Fibroblast of lung (primary cell): ENCODE results near the gene CACNA1A. TPM values are rescaled to one million over a fixed set of nuclear protein-coding genes. Genes with fewer than 3 reads are reported as not detected.

Experiments used
- DNase-seq, 2 donors: peaks; one replicate each; pipeline versions ENCODE4 v3.0.0 to v3.0.0-alpha.2; 2010; ENCODE audit warnings: low read depth in 2 of 2
- H2AFZ ChIP-seq: 2 replicates; pipeline ENCODE4 v1.5.1; 2012; ENCODE audit warnings: low read length, control low read depth, inconsistent platforms
- H3K27ac ChIP-seq: 2 replicates; pipeline ENCODE4 v1.5.1; 2011; ENCODE audit warnings: low read length, control low read depth; ENCODE audit not compliant: insufficient read depth
- H3K27me3 ChIP-seq: 2 replicates; pipeline ENCODE4 v1.5.1; 2011; ENCODE audit warnings: mild to moderate bottlenecking, low read length; ENCODE audit not compliant: control insufficient read depth, insufficient read depth
- H3K36me3 ChIP-seq: 2 replicates; pipeline ENCODE4 v1.5.1; 2011; ENCODE audit warnings: low read length; ENCODE audit not compliant: control insufficient read depth, insufficient read depth
- H3K4me1 ChIP-seq: 2 replicates; pipeline ENCODE4 v1.5.1; 2011; ENCODE audit warnings: low read length; ENCODE audit not compliant: control insufficient read depth, insufficient read depth; ENCODE audit errors: extremely low read depth
- H3K4me2 ChIP-seq: 2 replicates; pipeline ENCODE4 v1.5.1; 2011; ENCODE audit warnings: low read length, control low read depth; ENCODE audit not compliant: insufficient read depth; ENCODE audit errors: extremely low read depth
- H3K4me3 ChIP-seq, 4 experiments: fragments of 200-600 bp in 1 of 4; sonication (generic) in 1 of 4; replicated peaks in 1 of 4; 2 replicates each; pipeline ENCODE4 v1.5.1; 2011 to 2016; ENCODE audit warnings: low read length in 4 of 4, low read depth in 3 of 4, mild to moderate bottlenecking in 3 of 4, control low read depth in 2 of 4, inconsistent platforms in 1 of 4, mixed read lengths in 1 of 4; ENCODE audit not compliant: insufficient read depth in 1 of 4; ENCODE audit errors: control extremely low read depth in 1 of 4
- H3K79me2 ChIP-seq: 2 replicates; pipeline ENCODE4 v1.5.1; 2012; ENCODE audit warnings: mild to moderate bottlenecking, low read length, inconsistent platforms; ENCODE audit not compliant: control insufficient read depth, insufficient read depth
- H3K9ac ChIP-seq: 2 replicates; pipeline ENCODE4 v1.5.1; 2011; ENCODE audit warnings: mild to moderate bottlenecking, low read length, control low read depth; ENCODE audit not compliant: insufficient read depth
- H3K9me3 ChIP-seq: 2 replicates; pipeline ENCODE4 v1.5.1; 2012; ENCODE audit warnings: low read depth, low read length; ENCODE audit not compliant: control insufficient read depth, insufficient read depth
- H4K20me1 ChIP-seq: 2 replicates; pipeline ENCODE4 v1.5.1; 2011; ENCODE audit warnings: low read length; ENCODE audit not compliant: control insufficient read depth, insufficient read depth; ENCODE audit errors: extremely low read depth
- EZH2 ChIP-seq: IDR thresholded peaks from 2 replicates; pipeline ENCODE4 v1.5.1; 2012; ENCODE audit warnings: low read length, control low read depth, mild to moderate bottlenecking; ENCODE audit errors: missing control alignments
- polyA plus RNA-seq, 2 donors: library from polyadenylated mRNA; depleted of rRNA in 1 of 2; stranded (reverse) in 1 of 2; unstranded in 1 of 2; fragments of >200 nt; gene quantifications; 2 replicates each; pipeline ENCODE4 v1.2.1, GENCODE V29; 2011 to 2012; ENCODE audit warnings: missing spikeins in 1 of 2
- total RNA-seq: library from RNA; depleted of rRNA; stranded (reverse); fragments of >200 nt; gene quantifications from 2 replicates; pipeline ENCODE4 v1.2.1, GENCODE V29; 2014
- TF ChIP-seq, protein P1 (sequence below), 2 donors: IDR thresholded peaks in 1 of 2; conservative IDR thresholded peaks in 1 of 2; 1 replicate in 1 of 2; 2 replicates in 1 of 2; pipeline ENCODE4 v1.5.1; 2011 to 2012; ENCODE audit warnings: low read length in 2 of 2, control low read depth in 1 of 2, inconsistent platforms in 1 of 2, low read depth in 1 of 2, mild to moderate bottlenecking in 1 of 2

Gene CACNA1A
- total and polyA plus RNA-seq, 2 donors (not counting 1 experiment from before 2014, with no cell fraction given), result 0.96 to 9.7 TPM

DNA sequence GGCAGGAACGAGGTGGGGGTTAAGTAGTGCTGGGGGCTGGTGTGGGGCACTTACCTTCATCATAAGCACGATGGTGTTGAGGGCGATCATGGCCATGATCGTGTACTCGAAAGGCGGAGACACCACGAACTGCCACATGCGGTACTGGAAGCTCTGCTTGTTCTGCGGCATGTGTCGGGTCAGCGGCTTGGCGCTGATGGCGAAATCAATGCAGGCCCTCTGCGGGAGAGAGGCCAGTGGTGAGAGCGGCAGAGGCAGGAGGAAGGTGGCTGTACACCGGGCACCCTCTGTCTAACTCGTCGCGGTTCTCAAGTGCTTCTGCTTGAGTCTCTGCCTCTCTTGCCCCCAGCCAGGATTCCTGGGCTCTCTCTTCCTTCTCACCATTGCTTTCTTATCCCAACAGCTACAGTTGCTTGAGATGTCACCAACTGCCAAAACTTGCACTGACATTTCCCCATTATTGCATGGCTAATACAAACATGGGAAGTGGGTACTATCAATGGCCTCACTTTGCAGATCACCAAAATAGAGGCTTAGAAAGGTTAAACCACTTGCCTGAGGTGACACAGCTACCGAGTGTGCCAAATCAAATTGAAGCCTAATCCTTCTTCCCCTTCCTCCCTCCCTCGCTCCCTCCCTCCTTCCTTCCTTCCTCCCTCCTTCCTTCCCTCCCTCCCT is 251.1 kb downstream of the CACNA1A start:
- Histone ChIP-seq H3K79me2 (no peaks in the 10 kb centered on the region), H3K4me1 (no peaks in the 10 kb centered on the region), H3K4me2 (no peak overlapping the region), H3K9ac (no peak overlapping the region), H4K20me1 (no peaks in the 10 kb centered on the region), H3K27me3 (no peaks in the 10 kb centered on the region), H3K36me3 (no peaks in the 10 kb centered on the region), H3K9me3 (no peaks in the 10 kb centered on the region), H3K4me3 (no peak overlapping the region), H2AFZ (no peak overlapping the region), H3K27ac (no peak overlapping the region)
- TF ChIP-seq, protein P1, sequence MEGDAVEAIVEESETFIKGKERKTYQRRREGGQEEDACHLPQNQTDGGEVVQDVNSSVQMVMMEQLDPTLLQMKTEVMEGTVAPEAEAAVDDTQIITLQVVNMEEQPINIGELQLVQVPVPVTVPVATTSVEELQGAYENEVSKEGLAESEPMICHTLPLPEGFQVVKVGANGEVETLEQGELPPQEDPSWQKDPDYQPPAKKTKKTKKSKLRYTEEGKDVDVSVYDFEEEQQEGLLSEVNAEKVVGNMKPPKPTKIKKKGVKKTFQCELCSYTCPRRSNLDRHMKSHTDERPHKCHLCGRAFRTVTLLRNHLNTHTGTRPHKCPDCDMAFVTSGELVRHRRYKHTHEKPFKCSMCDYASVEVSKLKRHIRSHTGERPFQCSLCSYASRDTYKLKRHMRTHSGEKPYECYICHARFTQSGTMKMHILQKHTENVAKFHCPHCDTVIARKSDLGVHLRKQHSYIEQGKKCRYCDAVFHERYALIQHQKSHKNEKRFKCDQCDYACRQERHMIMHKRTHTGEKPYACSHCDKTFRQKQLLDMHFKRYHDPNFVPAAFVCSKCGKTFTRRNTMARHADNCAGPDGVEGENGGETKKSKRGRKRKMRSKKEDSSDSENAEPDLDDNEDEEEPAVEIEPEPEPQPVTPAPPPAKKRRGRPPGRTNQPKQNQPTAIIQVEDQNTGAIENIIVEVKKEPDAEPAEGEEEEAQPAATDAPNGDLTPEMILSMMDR (conservative IDR thresholded peaks at IDR 0.05 in 1 of 2, IDR thresholded peaks at IDR 0.05 in 1 of 2; ENCODE audit: low read depth in 1 of 2, low read length in 2 of 2), result no peak
- no peak for TF ChIP-seq EZH2
- no peak for DNase-seq

DNA sequence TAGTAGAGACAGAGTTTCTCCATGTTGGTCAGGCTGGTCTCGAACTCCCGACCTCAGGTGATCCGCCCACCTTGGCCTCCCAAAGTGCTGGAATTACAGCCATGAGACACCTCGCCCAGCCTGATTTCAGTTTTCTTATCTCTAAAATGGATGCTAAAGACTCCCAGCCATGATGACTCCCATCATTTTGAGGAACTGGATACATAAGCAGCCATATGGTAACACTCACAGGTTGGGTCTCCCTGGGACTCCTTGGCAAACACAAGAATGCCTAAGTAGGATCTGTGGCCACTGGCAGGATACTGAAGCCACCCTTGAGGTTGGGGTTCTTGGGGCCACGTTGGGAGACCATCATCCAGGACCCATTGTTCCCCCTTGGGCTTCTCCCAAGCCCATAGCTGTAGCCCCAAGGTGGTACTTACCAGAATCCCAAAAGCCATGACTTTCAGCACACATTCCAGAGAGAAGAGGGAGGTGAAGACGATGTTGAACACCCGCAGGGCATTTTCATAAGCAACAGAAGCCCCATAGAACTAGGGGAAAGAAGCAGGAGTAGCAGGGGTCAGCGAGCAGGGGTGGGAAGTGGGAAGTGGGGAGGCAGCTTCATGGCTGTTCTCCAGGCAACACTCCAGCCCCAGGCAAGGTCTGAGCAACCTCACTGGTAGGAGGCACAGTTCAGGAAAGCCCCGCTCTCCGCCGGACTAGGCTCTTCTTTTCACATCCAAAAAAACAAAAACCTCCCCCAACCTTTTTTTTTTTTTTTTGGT is 253.5 kb downstream of the CACNA1A start:
- H3K27ac ChIP-seq, result no peak overlapping the region
- H3K4me2 ChIP-seq, result no peak overlapping the region
- H3K4me3 ChIP-seq, result no peak overlapping the region
- no peaks in the 10 kb centered on the region for H3K36me3 ChIP-seq
- H4K20me1 ChIP-seq, result no peaks in the 10 kb centered on the region
- H3K9me3 ChIP-seq, result no peaks in the 10 kb centered on the region
- H3K27me3 ChIP-seq, result no peaks in the 10 kb centered on the region
- no peak for DNase-seq
- H2AFZ ChIP-seq, result no peak overlapping the region
- no peak overlapping the region for H3K9ac ChIP-seq
- H3K79me2 ChIP-seq, result no peaks in the 10 kb centered on the region
- no peak for TF ChIP-seq EZH2
- TF ChIP-seq, protein P1 (conservative IDR thresholded peaks at IDR 0.05 in 1 of 2, IDR thresholded peaks at IDR 0.05 in 1 of 2; ENCODE audit: low read depth in 1 of 2, low read length in 2 of 2), result no peak
- H3K4me1 ChIP-seq, result no peaks in the 10 kb centered on the region

DNA sequence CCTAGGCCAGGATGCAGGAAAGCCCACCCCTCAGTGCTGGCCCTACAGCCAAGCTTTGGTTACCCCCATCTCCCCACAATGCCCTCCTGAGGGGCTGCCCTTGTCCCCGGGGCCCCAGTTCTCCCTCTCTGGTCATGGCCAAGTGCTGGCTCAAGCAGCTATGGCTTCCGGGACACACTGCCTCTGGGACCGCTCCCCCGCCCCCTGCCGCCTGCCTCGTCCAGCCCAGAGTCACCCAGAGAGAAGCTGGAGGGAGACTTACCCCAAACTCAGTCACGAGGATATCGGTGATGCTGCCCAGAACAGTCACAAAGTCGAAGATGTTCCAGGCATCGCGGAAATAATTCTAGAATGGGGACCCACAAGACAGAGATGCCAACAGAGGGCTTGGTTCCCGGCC is 261.4 kb downstream of the CACNA1A start:
- Histone ChIP-seq H3K4me2 (no peak overlapping the region), H3K4me3 (no peak overlapping the region), H3K79me2 (no peaks in the 10 kb centered on the region), H3K36me3 (no peaks in the 10 kb centered on the region), H3K4me1 (no peaks in the 10 kb centered on the region), H3K9ac (no peak overlapping the region), H3K27ac (no peak overlapping the region), H2AFZ (no peak overlapping the region), H3K9me3 (no peaks in the 10 kb centered on the region), H3K27me3 (no peaks in the 10 kb centered on the region), H4K20me1 (no peaks in the 10 kb centered on the region)
- TF ChIP-seq EZH2, result no peak
- TF ChIP-seq, protein P1 (conservative IDR thresholded peaks at IDR 0.05 in 1 of 2, IDR thresholded peaks at IDR 0.05 in 1 of 2; ENCODE audit: low read depth in 1 of 2, low read length in 2 of 2), result no peak
- no peak for DNase-seq
